SK-N-SH treated with all-trans-retinoic acid at 6 μM for 48 hours (cell line): ENCODE data around the gene MFSD8.
"Not testable (repeated sequence)": the region's sequence is repeated elsewhere in the genome, so short reads cannot be mapped to it uniquely, and the experiment has no call there.

Experiments used
- ATAC-seq: fragments of 200-7000 bp; cut with Tn5 transposase; 3 replicates; pipeline ENCODE4 v1.9.1; 2020; ENCODE audit warnings: mild to moderate bottlenecking, moderate library complexity
- ARNTL ChIP-seq: fragments of 450-650 bp; formaldehyde crosslinking; IDR thresholded peaks from 2 replicates; pipeline ENCODE4 v1.5.0; 2020; ENCODE audit warnings: low read depth, mild to moderate bottlenecking, moderate library complexity, borderline replicate concordance
- BACH2 ChIP-seq: fragments of 250-450 bp; sonication (Bioruptor Pico); IDR thresholded peaks from 2 replicates; pipeline ENCODE4 v1.9.0; 2021; ENCODE audit warnings: mild to moderate bottlenecking, borderline replicate concordance
- CREB5 ChIP-seq: fragments of 250-450 bp; sonication (Bioruptor Pico); IDR thresholded peaks from 2 replicates; pipeline ENCODE4 v1.5.1; 2020; ENCODE audit warnings: low read depth, mild to moderate bottlenecking, moderate library complexity
- CSRNP3 ChIP-seq: fragments of 250-450 bp; sonication (Bioruptor Pico); IDR thresholded peaks from 2 replicates; pipeline ENCODE4 v1.5.1; 2021; ENCODE audit warnings: mild to moderate bottlenecking, moderate library complexity
- ESRRG ChIP-seq: fragments of 250-450 bp; sonication (Bioruptor Pico); IDR thresholded peaks from 2 replicates; pipeline ENCODE4 v1.6.1; 2021; ENCODE audit warnings: mild to moderate bottlenecking
- GLIS3 ChIP-seq: fragments of 250-450 bp; sonication (Bioruptor Pico); IDR thresholded peaks from 2 replicates; pipeline ENCODE4 v1.5.0; 2020; ENCODE audit warnings: mild to moderate bottlenecking, moderate library complexity
- ISL1 ChIP-seq: fragments of 250-450 bp; sonication (Bioruptor Pico); IDR thresholded peaks from 2 replicates; pipeline ENCODE4 v2.1.2; 2022; ENCODE audit warnings: mild to moderate bottlenecking, moderate library complexity
- OSR1 ChIP-seq: fragments of 250-450 bp; sonication (Bioruptor Pico); IDR thresholded peaks from 2 replicates; pipeline ENCODE4 v1.8.0; 2022; ENCODE audit warnings: moderate library complexity, mild to moderate bottlenecking, inconsistent platforms
- POU6F1 ChIP-seq: fragments of 250-450 bp; sonication (Bioruptor Pico); IDR thresholded peaks from 2 replicates; pipeline ENCODE4 v1.8.0; 2021; ENCODE audit warnings: low read depth, mild to moderate bottlenecking, moderate library complexity, borderline replicate concordance
- PPARA ChIP-seq: fragments of 250-450 bp; sonication (Bioruptor Pico); IDR thresholded peaks from 2 replicates; pipeline ENCODE4 v1.5.0; 2020; ENCODE audit warnings: mild to moderate bottlenecking, borderline replicate concordance
- RARB ChIP-seq: fragments of 250-450 bp; sonication (Bioruptor Pico); IDR thresholded peaks from 2 replicates; pipeline ENCODE4 v1.8.0; 2021; ENCODE audit warnings: mild to moderate bottlenecking, moderate library complexity
- SNAI2 ChIP-seq: fragments of 250-450 bp; sonication (Bioruptor Pico); IDR thresholded peaks from 2 replicates; pipeline ENCODE4 v1.5.0; 2020; ENCODE audit warnings: mild to moderate bottlenecking, moderate library complexity
- TCF4 ChIP-seq: fragments of 250-450 bp; sonication (Bioruptor Pico); IDR thresholded peaks from 2 replicates; pipeline ENCODE4 v1.8.0; 2021; ENCODE audit warnings: mild to moderate bottlenecking, moderate library complexity, borderline replicate concordance
- TOX ChIP-seq: fragments of 250-450 bp; sonication (Bioruptor Pico); IDR thresholded peaks from 2 replicates; pipeline ENCODE4 v1.8.0; 2021; ENCODE audit warnings: mild to moderate bottlenecking, moderate library complexity, borderline replicate concordance
- TSHZ2 ChIP-seq: fragments of 250-450 bp; sonication (Bioruptor Pico); IDR thresholded peaks from 2 replicates; pipeline ENCODE4 v1.5.0; 2020; ENCODE audit warnings: mild to moderate bottlenecking, moderate library complexity
- ZC3H10 ChIP-seq: fragments of 250-450 bp; sonication (Bioruptor Pico); IDR thresholded peaks from 2 replicates; pipeline ENCODE4 v1.5.1; 2021; ENCODE audit warnings: mild to moderate bottlenecking, moderate library complexity
- ZFP3 ChIP-seq: fragments of 250-450 bp; sonication (Bioruptor Pico); IDR thresholded peaks from 2 replicates; pipeline ENCODE4 v1.5.0; 2020; ENCODE audit warnings: mild to moderate bottlenecking, moderate library complexity
- ZFP30 ChIP-seq: fragments of 450-650 bp; formaldehyde crosslinking; IDR thresholded peaks from 2 replicates; pipeline ENCODE4 v1.5.0; 2022; ENCODE audit warnings: mild to moderate bottlenecking, moderate library complexity
- ZNF565 ChIP-seq: fragments of 450-650 bp; formaldehyde crosslinking; conservative IDR thresholded peaks from 2 replicates; pipeline ENCODE4 v1.5.0; 2020; ENCODE audit warnings: low read depth, mild to moderate bottlenecking, moderate library complexity
- ZNF70 ChIP-seq: fragments of 450-650 bp; formaldehyde crosslinking; IDR thresholded peaks from 2 replicates; pipeline ENCODE4 v1.5.0; 2020; ENCODE audit warnings: mild to moderate bottlenecking, moderate library complexity
- ZNF8 ChIP-seq: fragments of 450-650 bp; formaldehyde crosslinking; IDR thresholded peaks from 2 replicates; pipeline ENCODE4 v1.5.0; 2020; ENCODE audit warnings: mild to moderate bottlenecking, moderate library complexity

Gene MFSD8

GRCh38 chr4:127916512-127916911, 48.5 kb downstream of the MFSD8 start:
- no peak for ATAC-seq

GRCh38 chr4:127905029-127905428, 59.9 kb downstream of the MFSD8 start:
- no peak for ATAC-seq
- TF ChIP-seq ZFP30: no peak
- no peak for TF ChIP-seq ISL1 (CRISPR knock-in tag)
- no peak for TF ChIP-seq TOX (CRISPR knock-in tag)
- no peak for TF ChIP-seq ZNF70
- TF ChIP-seq CSRNP3 (CRISPR knock-in tag): no peak
- no peak for TF ChIP-seq ZFP3 (CRISPR knock-in tag)
- TF ChIP-seq ZNF565 (CRISPR knock-in tag): no peak
- TF ChIP-seq ESRRG: no peak
- no peak for TF ChIP-seq OSR1 (CRISPR knock-in tag)
- TF ChIP-seq GLIS3 (CRISPR knock-in tag): no peak
- TF ChIP-seq RARB (CRISPR knock-in tag): no peak
- no peak for TF ChIP-seq TCF4 (CRISPR knock-in tag)
- no peak for TF ChIP-seq POU6F1
- TF ChIP-seq BACH2 (CRISPR knock-in tag): no peak
- no peak for TF ChIP-seq TSHZ2 (CRISPR knock-in tag)
- no peak for TF ChIP-seq ZC3H10 (CRISPR knock-in tag)

More at GRCh38 chr4:127916512-127916911, 48.5 kb downstream of the MFSD8 start:
- TF ChIP-seq ZC3H10 (CRISPR knock-in tag) (no peak), CSRNP3 (CRISPR knock-in tag) (no peak), ESRRG (no peak), ZNF70 (no peak), RARB (CRISPR knock-in tag) (no peak), OSR1 (CRISPR knock-in tag) (no peak), SNAI2 (no peak)
- TF ChIP-seq, all 23 proteins: peak for 0

GRCh38 chr4:127899682-127900081, 65.3 kb downstream of the MFSD8 start:
- not testable (repeated sequence) for ATAC-seq

- no peak for ATAC-seq
- TF ChIP-seq ZFP3 (CRISPR knock-in tag) (no peak), CREB5 (no peak), SNAI2 (no peak), ZNF565 (CRISPR knock-in tag) (no peak), POU6F1 (no peak), ARNTL (CRISPR knock-in tag) (no peak), BACH2 (CRISPR knock-in tag) (no peak), ZNF8 (CRISPR knock-in tag) (no peak), ZFP30 (no peak), ESRRG (no peak), TSHZ2 (CRISPR knock-in tag) (no peak), RARB (CRISPR knock-in tag) (no peak), GLIS3 (CRISPR knock-in tag) (no peak), ZC3H10 (CRISPR knock-in tag) (no peak), OSR1 (CRISPR knock-in tag) (no peak), PPARA (CRISPR knock-in tag) (no peak), TOX (CRISPR knock-in tag) (no peak), ISL1 (CRISPR knock-in tag) (no peak)
These were observed 68.4 kb downstream of the MFSD8 start for GRCh38 chr4:127896528-127896927.
